ENCODE data around the gene FAM76A. TPM values are rescaled to one million over a fixed set of nuclear protein-coding genes. Genes with fewer than 3 reads are reported as not detected.

Gene FAM76A
- total and polyA plus RNA-seq, 9 of the 15 experiments (the other 6 are each of a cell fraction or from before 2014, with no cell fraction given) = 9.5 to 14.6 (median 11.4) TPM

- peak; percentile 80 for TF ChIP-seq PRDM10 (IDR thresholded peaks at IDR 0.05; ENCODE audit: partially characterized antibody)
- TF ChIP-seq ZNF561 (CRISPR knock-in tag; conservative IDR thresholded peaks at IDR 0.05) = no peak
- no peak for TF ChIP-seq ZNF12 (CRISPR knock-in tag; IDR thresholded peaks at IDR 0.05)
- no peak for TF ChIP-seq PPARD (CRISPR knock-in tag; IDR thresholded peaks at IDR 0.05)
- no peak for TF ChIP-seq BRD9 (IDR thresholded peaks at IDR 0.05; ENCODE audit: low read depth, partially characterized antibody)
- no peak for TF ChIP-seq TEAD4 (IDR thresholded peaks at IDR 0.05; ENCODE audit: low read length)
- TF ChIP-seq TEAD4 (CRISPR knock-in tag; IDR thresholded peaks at IDR 0.05; ENCODE audit: borderline replicate concordance) = no peak
- 0 out of 2 replicates have a peak, but pooled peaks have one; percentile 30 for TF ChIP-seq RB1 (IDR thresholded peaks at IDR 0.05; ENCODE audit: low read depth)
- no peak for TF ChIP-seq RAD21 (CRISPR knock-in tag; conservative IDR thresholded peaks at IDR 0.05 in 1 of 2, IDR thresholded peaks at IDR 0.05 in 1 of 2)
- no peak for TF ChIP-seq POLR2AphosphoS5 (IDR thresholded peaks at IDR 0.05; ENCODE audit: control insufficient read depth, insufficient read depth, low read depth, low read length)
- no peak for TF ChIP-seq ZNF780A (CRISPR knock-in tag; IDR thresholded peaks at IDR 0.05)
- TF ChIP-seq BHLHE40 (IDR thresholded peaks at IDR 0.05; ENCODE audit: low read length) = peak; percentile 80
- no peak for TF ChIP-seq CBX3 (IDR thresholded peaks at IDR 0.05; ENCODE audit: borderline replicate concordance in 1 of 2, low read length in 2 of 2)
- TF ChIP-seq TRIM28 (IDR thresholded peaks at IDR 0.05) = 0 out of 2 replicates have a peak, but pooled peaks have one; percentile 21
- TF ChIP-seq, protein P1, sequence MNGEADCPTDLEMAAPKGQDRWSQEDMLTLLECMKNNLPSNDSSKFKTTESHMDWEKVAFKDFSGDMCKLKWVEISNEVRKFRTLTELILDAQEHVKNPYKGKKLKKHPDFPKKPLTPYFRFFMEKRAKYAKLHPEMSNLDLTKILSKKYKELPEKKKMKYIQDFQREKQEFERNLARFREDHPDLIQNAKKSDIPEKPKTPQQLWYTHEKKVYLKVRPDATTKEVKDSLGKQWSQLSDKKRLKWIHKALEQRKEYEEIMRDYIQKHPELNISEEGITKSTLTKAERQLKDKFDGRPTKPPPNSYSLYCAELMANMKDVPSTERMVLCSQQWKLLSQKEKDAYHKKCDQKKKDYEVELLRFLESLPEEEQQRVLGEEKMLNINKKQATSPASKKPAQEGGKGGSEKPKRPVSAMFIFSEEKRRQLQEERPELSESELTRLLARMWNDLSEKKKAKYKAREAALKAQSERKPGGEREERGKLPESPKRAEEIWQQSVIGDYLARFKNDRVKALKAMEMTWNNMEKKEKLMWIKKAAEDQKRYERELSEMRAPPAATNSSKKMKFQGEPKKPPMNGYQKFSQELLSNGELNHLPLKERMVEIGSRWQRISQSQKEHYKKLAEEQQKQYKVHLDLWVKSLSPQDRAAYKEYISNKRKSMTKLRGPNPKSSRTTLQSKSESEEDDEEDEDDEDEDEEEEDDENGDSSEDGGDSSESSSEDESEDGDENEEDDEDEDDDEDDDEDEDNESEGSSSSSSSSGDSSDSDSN (IDR thresholded peaks at IDR 0.05; ENCODE audit: borderline replicate concordance in 1 of 2, low read depth in 2 of 2, low read length in 2 of 2) = peak in 1 of 2 experiments; percentile 12; a peak in 1 of 4 replicates
- no peak for TF ChIP-seq ZNF75A (CRISPR knock-in tag; IDR thresholded peaks at IDR 0.05)
- TF ChIP-seq, protein P2, sequence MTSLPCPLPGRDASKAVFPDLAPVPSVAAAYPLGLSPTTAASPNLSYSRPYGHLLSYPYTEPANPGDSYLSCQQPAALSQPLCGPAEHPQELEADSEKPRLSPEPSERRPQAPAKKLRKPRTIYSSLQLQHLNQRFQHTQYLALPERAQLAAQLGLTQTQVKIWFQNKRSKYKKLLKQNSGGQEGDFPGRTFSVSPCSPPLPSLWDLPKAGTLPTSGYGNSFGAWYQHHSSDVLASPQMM (CRISPR knock-in tag; IDR thresholded peaks at IDR 0.05) = no peak
- TF ChIP-seq HMG20B (CRISPR knock-in tag; IDR thresholded peaks at IDR 0.05) = no peak
- 0 out of 2 replicates have a peak, but pooled peaks have one; percentile 29 for TF ChIP-seq ETV5 (CRISPR knock-in tag; IDR thresholded peaks at IDR 0.05; ENCODE audit: low read depth)
- 0 out of 2 replicates have a peak, but pooled peaks have one; percentile 19 for TF ChIP-seq KAT7 (CRISPR knock-in tag; IDR thresholded peaks at IDR 0.05; ENCODE audit: borderline replicate concordance)
- TF ChIP-seq MECOM (CRISPR knock-in tag; IDR thresholded peaks at IDR 0.05) = no peak
- no peak for TF ChIP-seq ELF4 (CRISPR knock-in tag; IDR thresholded peaks at IDR 0.05)
Observed at GRCh38 chr1:27726173-27727044, 648 bp downstream of the FAM76A start (continued).

Measured in K562 (cell line).